WTC11 (cell line): ENCODE measurements around the gene SPTLC1. TPM values are rescaled to one million over a fixed set of nuclear protein-coding genes. Genes with fewer than 3 reads are reported as not detected.

Experiments
- AR ChIP-seq: fragments of 250-450 bp; sonication (Bioruptor Pico); IDR thresholded peaks from 2 replicates; pipeline ENCODE4 v1.9.0; 2021; ENCODE audit warnings: mild to moderate bottlenecking
- ATF2 ChIP-seq: sonication (generic); formaldehyde crosslinking; IDR thresholded peaks from 2 replicates; pipeline ENCODE4 v1.8.1; 2022; ENCODE audit warnings: low read depth, missing genetic modification reagents, borderline replicate concordance
- ATF6 ChIP-seq: sonication (generic); formaldehyde crosslinking; IDR thresholded peaks from 2 replicates; pipeline ENCODE4 v1.8.1; 2023; ENCODE audit warnings: mild to moderate bottlenecking, missing genetic modification reagents
- CDX4 ChIP-seq: fragments of 250-450 bp; sonication (Bioruptor Pico); IDR thresholded peaks from 2 replicates; pipeline ENCODE4 v1.9.0; 2021; ENCODE audit warnings: moderate library complexity, mild to moderate bottlenecking, inconsistent platforms, borderline replicate concordance
- EMX1 ChIP-seq: fragments of 250-450 bp; sonication (Bioruptor Pico); IDR thresholded peaks from 2 replicates; pipeline ENCODE4 v1.8.0; 2021; ENCODE audit warnings: mild to moderate bottlenecking
- KAT7 ChIP-seq: sonication (generic); formaldehyde crosslinking; IDR thresholded peaks from 2 replicates; pipeline ENCODE4 v1.8.1; 2023; ENCODE audit warnings: missing genetic modification reagents, mild to moderate bottlenecking, borderline replicate concordance
- MAX ChIP-seq: sonication (generic); formaldehyde crosslinking; IDR thresholded peaks from 2 replicates; pipeline ENCODE4 v1.8.0; 2022; ENCODE audit warnings: mild to moderate bottlenecking, missing genetic modification reagents
- MLX ChIP-seq: sonication (generic); formaldehyde crosslinking; IDR thresholded peaks from 2 replicates; pipeline ENCODE4 v1.8.1; 2023; ENCODE audit warnings: mild to moderate bottlenecking, missing genetic modification reagents, moderate library complexity
- NR3C1 ChIP-seq: sonication (generic); formaldehyde crosslinking; conservative IDR thresholded peaks from 2 replicates; pipeline ENCODE4 v1.8.1; 2023; ENCODE audit warnings: low read depth, mild to moderate bottlenecking, missing genetic modification reagents
- USF1 ChIP-seq: sonication (generic); formaldehyde crosslinking; IDR thresholded peaks from 2 replicates; pipeline ENCODE4 v1.8.0; 2022; ENCODE audit warnings: mild to moderate bottlenecking, missing genetic modification reagents
- ZNF425 ChIP-seq: fragments of 250-450 bp; sonication (Bioruptor Pico); conservative IDR thresholded peaks from 2 replicates; pipeline ENCODE4 v1.9.0; 2021; ENCODE audit warnings: mild to moderate bottlenecking
- ZNF532 ChIP-seq: fragments of 250-450 bp; sonication (Bioruptor Pico); IDR thresholded peaks from 2 replicates; pipeline ENCODE4 v1.9.0; 2021; ENCODE audit warnings: mild to moderate bottlenecking, borderline replicate concordance
- ZNF671 ChIP-seq: fragments of 250-450 bp; sonication (Bioruptor Pico); IDR thresholded peaks from 2 replicates; pipeline ENCODE4 v1.8.0; 2021; ENCODE audit warnings: mild to moderate bottlenecking
- total RNA-seq: library from RNA; stranded (reverse); gene quantifications from 3 replicates; pipeline ENCODE4 v1.2.3, GENCODE V29; 2021

SPTLC1 gene
- total RNA-seq, 1 experiment from 2014 or later = 81.2 TPM

- no peak for TF ChIP-seq ZNF532
- no peak for TF ChIP-seq EMX1 (CRISPR knock-in tag)
- TF ChIP-seq ZNF671 = no peak
- no peak for TF ChIP-seq NR3C1 (CRISPR knock-in tag)
- no peak for TF ChIP-seq AR
- no peak for TF ChIP-seq ATF2
- no peak for TF ChIP-seq ATF6 (CRISPR knock-in tag)
- no peak for TF ChIP-seq USF1 (CRISPR knock-in tag)
- TF ChIP-seq MAX = no peak
- no peak for TF ChIP-seq KAT7 (CRISPR knock-in tag)
- no peak for TF ChIP-seq ZNF425 (CRISPR knock-in tag)
- TF ChIP-seq MLX (CRISPR knock-in tag) = no peak
- TF ChIP-seq CDX4 (CRISPR knock-in tag) = no peak
Observed at GRCh38 chr9:92064711-92065110, 50.5 kb downstream of the SPTLC1 start (continued).
